Esophagus squamous epithelium (tissue), 5 donors: ENCODE data around the gene ADAMTSL1. TPM values are rescaled to one million over a fixed set of nuclear protein-coding genes. Genes with fewer than 3 reads are reported as not detected.

Experiments used
- DNase-seq: peaks from one replicate; lab custom pipeline; 2025; lab: John Stamatoyannopoulos, UW
- H3K27ac ChIP-seq, 4 donors: fragments of 200-600 bp; sonication (generic); one replicate each; pipeline ENCODE4 v1.5.1; 2016 to 2019; ENCODE audit warnings: mild to moderate bottlenecking in 1 of 4
- H3K27me3 ChIP-seq, 4 donors: fragments of 200-600 bp; sonication (generic); 1 replicate in 3 of 4; 2 replicates in 1 of 4; pipeline versions ENCODE4 v1.5.1 to v1.6.0; 2017 to 2021; ENCODE audit warnings: antibody characterized with exemption in 1 of 4
- H3K36me3 ChIP-seq, 3 donors: fragments of 200-600 bp; sonication (generic); one replicate each; pipeline ENCODE4 v1.5.1; 2016 to 2019
- H3K4me1 ChIP-seq, 3 donors: fragments of 200-600 bp; sonication (generic); one replicate each; pipeline ENCODE4 v1.5.1; 2017 to 2019
- H3K4me3 ChIP-seq, 4 donors: fragments of 200-600 bp; sonication (generic); 1 replicate in 3 of 4; 2 replicates in 1 of 4; pipeline ENCODE4 v1.5.1; 2016 to 2019; ENCODE audit warnings: mild to moderate bottlenecking in 2 of 4, moderate library complexity in 1 of 4
- H3K9me3 ChIP-seq, 3 donors: fragments of 200-600 bp; sonication (generic); one replicate each; pipeline ENCODE4 v1.5.1; 2016 to 2019
- CTCF ChIP-seq, 6 experiments: fragments of 450-650 bp in 4 of 6; fragments of 200-600 bp in 2 of 6; sonication (generic) in 2 of 6; IDR thresholded peaks; one replicate each; pipeline ENCODE4 v1.5.1; 2016 to 2019; ENCODE audit warnings: antibody characterized with exemption in 6 of 6, mild to moderate bottlenecking in 4 of 6, moderate library complexity in 4 of 6
- POLR2A ChIP-seq, 4 donors: fragments of 450-650 bp; IDR thresholded peaks; one replicate each; pipeline ENCODE4 v1.6.1; 2017; ENCODE audit warnings: antibody characterized with exemption in 4 of 4, mild to moderate bottlenecking in 4 of 4, moderate library complexity in 3 of 4
- WGBS, 2 donors: methylation state at CpG; one replicate each; pipeline ENCODE4 v1.1.5; 2018; 5-methylcytosine and 5-hydroxymethylcytosine counted together
- intact Hi-C: fragments of 100-400 bp; cut with DNase I; formaldehyde crosslinking; loops from one replicate; pipeline ENCODE4 v1.15.0; 2022
- small RNA-seq, 4 donors: library from RNA; depleted of rRNA; stranded (forward); fragments of <200 nt; gene quantifications; one replicate each; pipeline ENCODE3, GENCODE V24; 2016
- total RNA-seq, 4 donors: library from RNA; depleted of rRNA; stranded (reverse); fragments of >200 nt; gene quantifications; one replicate each; pipeline ENCODE4 v1.1.0, GENCODE V29; 2016
- donor health status: DM: yes; HTN: yes; CAD: no.

ADAMTSL1 gene
- total RNA-seq, 4 donors from 2014 or later: 0.80 to 23.7 (median 2.3) TPM

GRCh38 chr9:18951936-18952335, 478.0 kb downstream of the ADAMTSL1 start:
- Histone ChIP-seq H3K27ac (no peak overlapping the region), H3K36me3 (no peaks in the 10 kb centered on the region), H3K27me3 (no peaks in the 10 kb centered on the region), H3K9me3 (no peaks in the 10 kb centered on the region), H3K4me3 (no peak overlapping the region), H3K4me1 (no peaks in the 10 kb centered on the region)
- TF ChIP-seq CTCF (IDR thresholded peaks at IDR 0.05) (no peak), POLR2A (IDR thresholded peaks at IDR 0.05) (no peak)
- DNase-seq: no peak
- 75 to 81% methylated on average over 1 of the region's 1 CpG for whole genome bisulfite sequencing, 2 donors
- intact Hi-C loops: no loop called here

GRCh38 chr9:18955626-18956025, 481.7 kb downstream of the ADAMTSL1 start:
- H3K27me3 ChIP-seq: no peaks in the 10 kb centered on the region
- WGBS, 2 donors: 75 to 78% methylated on average over 2 of the region's 2 CpGs
- no peak overlapping the region for H3K4me3 ChIP-seq
- no peaks in the 10 kb centered on the region for H3K4me1 ChIP-seq
- no peak overlapping the region for H3K27ac ChIP-seq
- no peaks in the 10 kb centered on the region for H3K9me3 ChIP-seq
- no peaks in the 10 kb centered on the region for H3K36me3 ChIP-seq
- TF ChIP-seq CTCF (IDR thresholded peaks at IDR 0.05) (no peak), POLR2A (IDR thresholded peaks at IDR 0.05) (no peak)
- intact Hi-C loops: no loop called here
- DNase-seq: no peak

Small RNA genes lying within 50 kb of the gene (small RNA-seq; reads per million reads assigned to genes)
- 0 reads per million in 4 donors for gene MIR3152
